C4-2B (cell line): ENCODE measurements around the gene DNMT1.

Source experiments
- H3K27ac ChIP-seq: fragments of 450-650 bp; 2 replicates; pipeline ENCODE4 v1.5.1; 2017
- CTCF ChIP-seq: fragments of 450-650 bp; conservative IDR thresholded peaks from 2 replicates; pipeline ENCODE4 v1.5.1; 2017; ENCODE audit warnings: mild to moderate bottlenecking
- ZFX ChIP-seq: fragments of 450-650 bp; IDR thresholded peaks from 2 replicates; pipeline ENCODE4 v1.6.1; 2017

DNMT1 gene

GRCh38 chr19:10111405-10111811, 83.3 kb downstream of the DNMT1 start, which contains the start of gene P2RY11:
TSS of gene P2RY11 (plus strand) at chr19:10111693. CDS start at chr19:10111722, 29 bp downstream.
- TF ChIP-seq ZFX = no peak
- TF ChIP-seq CTCF = no peak
- no peak within 1 kb of the TSS for H3K27ac ChIP-seq

GRCh38 chr19:10110972-10111317, 83.8 kb downstream of the DNMT1 start:
- H3K27ac ChIP-seq = no peak overlapping the region
- TF ChIP-seq ZFX (no peak), CTCF (no peak)

- TF ChIP-seq CTCF (no peak), ZFX (no peak)
- H3K27ac ChIP-seq = no peak overlapping the region
Observed at GRCh38 chr19:10110076-10110971, 84.4 kb downstream of the DNMT1 start.

GRCh38 chr19:10109528-10109927, 85.2 kb downstream of the DNMT1 start:
- H3K27ac ChIP-seq = no peak overlapping the region
- TF ChIP-seq CTCF = no peak
- TF ChIP-seq ZFX = no peak

- peak overlapping the region; percentile 92; the same call in 1 of the 2 replicates for H3K27ac ChIP-seq
- TF ChIP-seq CTCF = no peak
- TF ChIP-seq ZFX = no peak
Observed at GRCh38 chr19:10107817-10108367, 86.9 kb downstream of the DNMT1 start.

- TF ChIP-seq ZFX (no peak), CTCF (no peak)
- H3K27ac ChIP-seq = peak overlapping the region; percentile 92
Observed at GRCh38 chr19:10107254-10107653, 87.5 kb downstream of the DNMT1 start.

- TF ChIP-seq ZFX (peak; percentile 98), CTCF (no peak)
Observed at GRCh38 chr19:10106100-10106936, 88.4 kb downstream of the DNMT1 start, which contains the start of gene PPAN. TSS of gene PPAN (plus strand) at chr19:10106362. CDS start at chr19:10106395, 33 bp downstream.

More at GRCh38 chr19:10106100-10106936, 88.4 kb downstream of the DNMT1 start, which contains the start of gene PPAN:
- peak within 1 kb of the TSS; percentile 92 for H3K27ac ChIP-seq
